ENCODE data around the gene CCDC78. TPM values are rescaled to one million over a fixed set of nuclear protein-coding genes. Genes with fewer than 3 reads are reported as not detected.
A peak's percentile ranks its signal among the peaks of the same experiment; 100 is the strongest.

CCDC78 gene
- total RNA-seq, 1 donor from 2014 or later, result 4.9 TPM

DNA sequence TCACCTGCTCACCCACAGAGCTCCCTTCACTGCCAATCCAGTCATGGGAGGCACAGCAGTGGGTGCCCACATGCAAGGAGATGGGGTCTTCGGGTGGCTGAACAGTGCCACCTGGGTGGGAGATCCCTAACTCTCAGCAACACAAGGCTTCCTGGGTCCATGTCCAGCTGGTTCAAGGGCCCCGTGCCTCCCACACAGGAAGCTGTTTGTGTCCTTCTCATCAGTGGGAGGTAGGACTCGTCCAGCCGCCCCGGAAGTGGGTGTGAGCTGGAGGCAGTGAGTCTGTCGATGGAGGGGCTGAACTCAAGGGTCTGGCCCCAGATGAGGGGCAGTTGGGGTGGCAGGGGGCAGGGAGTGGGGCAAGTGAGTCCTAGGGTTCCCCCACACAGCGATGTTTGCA, 22.2 kb downstream of the CCDC78 start:
- no peak overlapping the region for H3K4me3 ChIP-seq (ENCODE audit: low read depth, low read length)
- TF ChIP-seq, protein P1, sequence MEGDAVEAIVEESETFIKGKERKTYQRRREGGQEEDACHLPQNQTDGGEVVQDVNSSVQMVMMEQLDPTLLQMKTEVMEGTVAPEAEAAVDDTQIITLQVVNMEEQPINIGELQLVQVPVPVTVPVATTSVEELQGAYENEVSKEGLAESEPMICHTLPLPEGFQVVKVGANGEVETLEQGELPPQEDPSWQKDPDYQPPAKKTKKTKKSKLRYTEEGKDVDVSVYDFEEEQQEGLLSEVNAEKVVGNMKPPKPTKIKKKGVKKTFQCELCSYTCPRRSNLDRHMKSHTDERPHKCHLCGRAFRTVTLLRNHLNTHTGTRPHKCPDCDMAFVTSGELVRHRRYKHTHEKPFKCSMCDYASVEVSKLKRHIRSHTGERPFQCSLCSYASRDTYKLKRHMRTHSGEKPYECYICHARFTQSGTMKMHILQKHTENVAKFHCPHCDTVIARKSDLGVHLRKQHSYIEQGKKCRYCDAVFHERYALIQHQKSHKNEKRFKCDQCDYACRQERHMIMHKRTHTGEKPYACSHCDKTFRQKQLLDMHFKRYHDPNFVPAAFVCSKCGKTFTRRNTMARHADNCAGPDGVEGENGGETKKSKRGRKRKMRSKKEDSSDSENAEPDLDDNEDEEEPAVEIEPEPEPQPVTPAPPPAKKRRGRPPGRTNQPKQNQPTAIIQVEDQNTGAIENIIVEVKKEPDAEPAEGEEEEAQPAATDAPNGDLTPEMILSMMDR (conservative IDR thresholded peaks at IDR 0.05; ENCODE audit: low read depth, low read length), result no peak
- DNase-seq (ENCODE audit: low read depth), result no peak

DNA sequence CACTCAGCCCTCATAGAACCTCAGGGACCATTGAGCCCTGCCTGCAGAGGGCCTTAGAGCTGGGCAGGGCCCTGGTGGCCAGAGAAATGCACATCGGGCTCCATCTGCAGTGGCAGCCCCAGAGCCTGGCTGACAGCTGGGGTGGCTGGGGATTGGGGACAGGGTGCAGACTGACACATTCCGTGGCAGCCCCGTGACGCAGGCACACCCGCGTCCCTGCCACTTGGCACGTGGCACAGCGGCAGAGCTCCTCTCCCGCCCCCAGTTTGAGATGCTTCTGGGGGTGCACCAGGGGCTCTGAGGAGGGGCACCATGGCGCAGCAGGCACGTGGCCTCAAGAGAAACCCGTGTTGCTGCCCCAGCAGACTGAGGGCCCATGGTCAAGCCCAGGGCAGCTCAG, 22.8 kb downstream of the CCDC78 start:
- DNase-seq (ENCODE audit: low read depth), result no peak
- no peak overlapping the region for H3K4me3 ChIP-seq (ENCODE audit: low read depth, low read length)
- TF ChIP-seq, protein P1 (conservative IDR thresholded peaks at IDR 0.05; ENCODE audit: low read depth, low read length), result no peak

DNA sequence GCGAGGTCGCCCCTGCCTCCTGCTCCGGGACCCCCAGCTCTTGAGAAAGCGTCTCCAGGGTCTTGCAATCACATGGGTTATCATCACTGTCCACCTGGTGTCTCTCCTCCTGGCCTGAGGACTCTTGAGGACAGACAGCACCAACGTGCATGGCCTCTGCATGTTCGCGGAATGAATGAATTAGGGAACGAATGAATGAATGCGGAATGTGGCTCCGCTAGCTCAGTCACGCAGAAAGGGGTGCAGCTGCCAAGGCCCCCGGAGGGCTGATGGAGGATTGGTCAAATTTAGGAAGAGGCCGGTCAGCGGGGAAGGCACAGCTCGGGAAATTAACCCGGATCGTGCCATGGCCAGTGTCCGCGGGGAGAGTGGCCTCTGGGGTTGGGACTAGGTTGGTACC, 23.9 kb downstream of the CCDC78 start:
- no peak for DNase-seq (ENCODE audit: low read depth)
- H3K4me3 ChIP-seq (ENCODE audit: low read depth, low read length), result no peak overlapping the region
- TF ChIP-seq, protein P1 (conservative IDR thresholded peaks at IDR 0.05; ENCODE audit: low read depth, low read length), result no peak

DNA sequence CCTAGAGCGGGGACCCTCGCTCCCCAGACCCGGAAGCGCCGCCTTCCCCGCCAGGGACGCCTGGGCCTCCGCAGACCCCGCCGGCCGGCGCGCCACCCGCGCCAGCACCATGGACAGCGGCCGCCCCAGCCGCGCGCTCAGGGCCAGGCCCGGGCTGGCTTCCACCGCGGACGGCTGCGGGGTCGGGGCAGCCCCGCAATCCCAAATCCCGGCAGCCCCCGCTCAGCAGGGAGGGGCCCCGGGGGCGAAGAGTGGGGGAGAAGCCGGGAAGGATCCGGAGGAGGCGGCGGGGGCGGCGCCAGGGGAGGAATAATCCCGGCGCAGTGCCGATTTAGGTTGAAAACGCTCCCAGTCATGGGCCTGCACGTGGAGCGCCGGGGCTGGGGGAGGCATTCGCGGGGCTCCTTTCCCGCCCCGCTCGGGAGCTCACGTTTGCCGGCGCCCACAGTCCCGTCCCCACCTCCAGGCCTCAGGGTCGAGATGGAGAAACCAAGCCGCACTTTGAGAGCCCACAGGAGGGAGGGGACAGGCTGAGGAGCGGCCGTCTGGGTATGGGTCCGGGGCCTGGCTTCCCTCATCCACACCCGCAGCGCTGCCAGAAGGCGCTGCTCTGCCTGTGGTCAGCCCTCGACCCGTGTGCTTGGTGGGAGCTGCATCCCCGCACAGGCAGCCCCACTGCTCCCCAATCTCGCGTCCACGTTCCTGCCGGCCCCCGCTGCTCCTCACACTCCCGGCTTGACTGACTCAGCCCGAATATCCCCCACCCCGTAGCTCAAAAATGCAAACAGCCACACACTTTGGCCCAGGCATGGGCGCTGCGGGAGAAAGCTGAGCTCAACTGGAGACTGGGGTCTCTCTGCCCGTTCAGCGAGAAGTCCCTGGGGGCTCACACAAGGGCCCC, 25.3 kb downstream of the CCDC78 start:
- no peak overlapping the region for H3K4me3 ChIP-seq (ENCODE audit: low read depth, low read length)
- TF ChIP-seq, protein P1 (conservative IDR thresholded peaks at IDR 0.05; ENCODE audit: low read depth, low read length), result no peak
- no peak for DNase-seq (ENCODE audit: low read depth)

DNA sequence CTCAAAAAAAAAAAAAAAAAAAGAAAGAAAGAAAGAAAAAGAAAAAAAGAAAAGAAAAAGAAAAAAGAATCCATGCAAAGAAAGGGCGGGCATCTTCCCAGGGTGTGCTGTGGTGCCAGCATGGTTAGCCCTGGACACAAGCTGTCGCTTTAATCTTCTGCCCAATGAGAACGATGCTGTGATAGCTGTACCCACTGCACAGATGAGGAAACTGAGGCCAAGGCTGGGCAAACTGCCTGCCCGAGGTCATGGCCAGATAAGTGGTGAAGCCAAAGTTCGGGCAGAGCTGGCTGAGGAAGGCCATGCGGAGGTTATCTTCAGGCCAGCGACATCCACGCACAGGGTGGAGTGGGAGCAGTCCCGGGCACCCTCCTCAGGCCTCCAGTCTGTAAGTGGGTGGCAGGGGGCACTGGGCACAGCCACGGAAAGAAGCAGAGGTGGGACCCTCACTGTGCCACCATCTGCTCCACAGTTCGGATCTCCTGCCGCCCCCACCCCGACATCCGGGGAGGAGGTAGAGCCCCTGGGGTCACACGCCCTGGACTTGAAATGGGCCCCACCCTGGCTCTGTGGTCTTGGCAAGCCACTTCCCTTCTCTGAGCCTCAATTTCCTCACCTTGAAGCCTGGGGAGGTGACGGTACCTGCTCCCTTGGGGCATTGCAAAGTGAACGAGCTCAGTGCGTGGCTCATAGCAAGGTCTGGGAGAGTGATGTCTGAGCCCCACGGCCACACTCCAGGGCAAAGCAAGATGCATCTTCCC, 27.2 kb downstream of the CCDC78 start:
- no peak for DNase-seq (ENCODE audit: low read depth)
- TF ChIP-seq, protein P1 (conservative IDR thresholded peaks at IDR 0.05; ENCODE audit: low read depth, low read length), result no peak
- H3K4me3 ChIP-seq (ENCODE audit: low read depth, low read length), result no peak overlapping the region

DNA sequence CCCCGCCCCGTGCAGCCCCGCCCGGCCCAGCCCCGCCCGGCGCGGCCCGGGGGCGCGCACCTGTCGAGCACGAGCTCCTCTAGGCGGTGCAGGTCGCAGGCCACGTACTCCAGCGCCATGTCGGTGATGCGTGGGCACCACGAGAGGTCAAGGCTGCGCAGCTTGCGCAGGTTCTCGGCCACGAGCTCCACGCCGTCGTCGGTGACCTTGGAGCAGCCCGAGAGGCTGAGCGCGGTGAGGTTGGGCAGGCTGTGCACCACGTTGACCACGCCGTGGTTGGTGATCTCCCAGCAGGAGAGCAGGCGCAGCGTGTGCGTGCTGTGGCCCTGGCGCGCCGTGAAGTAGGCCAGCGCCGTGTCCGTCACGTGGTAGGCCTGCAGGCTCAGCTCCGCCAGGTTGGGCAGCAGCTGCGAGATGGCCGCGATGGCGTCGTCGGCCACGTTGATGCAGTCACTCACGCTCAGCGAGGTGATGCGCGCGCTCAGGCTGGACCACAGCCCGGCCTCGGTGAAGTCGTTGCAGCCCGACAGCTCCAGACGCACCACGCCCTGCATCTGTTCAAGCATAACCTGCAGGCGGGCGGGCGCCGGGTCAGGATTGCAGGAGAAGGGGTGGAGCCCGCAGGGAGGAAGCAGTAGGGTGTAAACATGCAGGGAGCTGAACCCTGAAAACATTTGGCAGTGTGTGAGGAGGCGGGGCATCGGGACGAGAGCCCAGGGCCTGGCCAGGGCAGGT, 30.7 kb downstream of the CCDC78 start:
- peak overlapping the region; percentile 23 for H3K4me3 ChIP-seq (ENCODE audit: low read depth, low read length)
- TF ChIP-seq, protein P1 (conservative IDR thresholded peaks at IDR 0.05; ENCODE audit: low read depth, low read length), result no peak
- no peak for DNase-seq (ENCODE audit: low read depth)

Data from epithelial cell of proximal tubule (primary cell).